Stimulated activated CD4-positive, alpha-beta T cell treated with anti-CD3 and anti-CD28 coated beads, Interleukin-1b, Interleukin-23, amount 100 ng/mL, for 48 hours (primary cell): Measurements from ENCODE around the gene SELENOK.
"Not testable (repeated sequence)": the region's sequence is repeated elsewhere in the genome, so short reads cannot be mapped to it uniquely, and the experiment has no call there.

Source experiments
- DNase-seq: peaks from one replicate; pipeline ENCODE4 v3.0.0-alpha.2; 2020

Gene SELENOK

DNA sequence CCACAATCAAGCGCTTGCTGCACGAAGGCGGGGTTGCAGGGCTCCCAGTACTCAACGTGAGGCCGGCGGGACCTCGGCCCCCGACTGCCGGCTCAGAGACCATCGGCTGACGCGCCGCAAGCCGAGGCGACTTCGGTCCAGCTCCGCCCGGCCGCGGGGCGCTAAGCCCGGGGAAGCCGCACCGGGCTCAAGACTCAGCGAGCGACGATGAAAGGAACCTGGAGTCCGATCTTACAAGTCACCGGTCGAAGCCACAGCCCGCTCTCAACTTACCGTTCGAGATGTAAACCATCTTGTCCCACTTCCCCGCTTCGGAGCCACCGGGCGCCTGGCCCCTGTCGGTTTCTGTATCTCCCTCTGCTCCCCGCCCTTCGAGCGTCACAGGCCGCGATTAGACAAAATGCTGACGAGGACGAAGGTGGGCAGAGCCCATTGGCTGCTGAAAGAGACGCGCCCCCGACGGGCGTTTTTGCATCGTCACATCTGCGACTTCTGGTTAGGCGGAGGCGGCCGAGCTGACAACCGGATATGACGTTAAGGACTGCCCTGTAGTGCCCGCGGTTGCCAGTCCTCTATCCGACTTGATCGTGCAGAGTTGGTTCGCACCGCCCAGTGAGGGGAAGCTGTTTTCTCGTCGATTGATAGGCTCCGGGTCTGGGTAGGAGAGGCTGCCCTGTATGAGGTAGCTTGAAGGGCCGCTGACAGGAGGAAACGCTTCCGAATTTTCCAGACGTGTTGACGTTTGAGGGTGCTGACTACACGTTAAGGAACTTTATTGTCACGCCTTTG, at the start of gene SELENOK:
Gene SELENOK (minus strand): TSS at position 363 of the 789 bp plus-strand sequence.
- DNase-seq, result peak; percentile 98

DNA sequence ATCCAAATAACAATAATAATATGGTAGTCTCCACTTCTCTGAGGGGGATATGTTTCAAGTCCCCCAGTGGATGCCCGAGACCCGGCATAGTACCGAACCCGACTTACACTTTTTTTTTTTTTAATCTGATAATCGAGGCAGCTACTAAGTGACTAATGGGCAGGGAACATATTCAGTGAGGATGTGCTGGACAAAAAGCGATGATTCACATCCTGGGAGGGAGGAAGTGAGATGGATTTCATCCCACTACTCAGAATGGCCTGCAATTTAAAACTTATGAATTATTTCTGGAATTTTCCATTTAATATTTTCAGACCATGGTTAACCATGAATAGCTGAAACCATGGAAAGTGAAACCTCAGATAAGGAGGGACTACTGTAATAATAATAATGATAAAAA, 49.5 kb upstream of the SELENOK start:
- DNase-seq, result no peak

DNA sequence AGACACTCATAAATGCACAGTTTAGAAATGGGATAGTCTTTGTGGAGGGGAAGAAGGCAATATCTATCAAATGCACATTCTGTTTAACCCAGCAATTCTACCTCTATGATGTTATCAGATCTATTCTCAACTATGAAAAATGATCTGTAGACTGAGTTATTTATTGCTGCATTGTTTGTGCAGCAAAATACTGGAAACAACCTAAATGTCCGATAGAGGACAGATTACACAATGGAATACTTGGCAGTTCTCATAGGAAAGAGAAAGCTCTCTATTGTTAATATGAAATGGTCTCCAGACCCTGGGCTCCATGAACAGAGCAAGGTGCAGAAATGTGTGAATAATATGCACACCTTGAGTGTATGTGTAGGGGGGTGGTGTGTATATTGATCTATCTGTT, 49.0 kb upstream of the SELENOK start:
- DNase-seq, result no peak

DNA sequence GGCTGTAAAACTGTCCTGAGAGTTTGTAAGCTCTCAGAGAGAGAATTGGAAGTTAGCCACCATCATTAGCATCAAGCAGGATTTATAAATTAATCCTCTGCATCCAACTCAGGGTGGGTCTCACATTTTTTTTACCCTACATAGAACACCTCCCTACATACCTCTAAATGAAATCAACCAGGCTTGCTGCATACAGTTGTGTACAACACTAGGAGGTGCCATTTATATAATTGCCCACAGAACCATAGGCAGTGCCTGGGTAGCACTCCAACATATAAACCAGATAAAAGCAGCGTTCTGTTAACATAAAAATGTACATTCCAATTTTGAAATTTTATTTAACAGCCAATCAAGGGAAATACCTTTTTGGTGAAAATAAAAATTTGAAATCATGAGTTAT, 48.2 kb upstream of the SELENOK start:
- DNase-seq, result no peak

- no peak for DNase-seq
Measured at GRCh38 chr3:53939086-53939582, 47.5 kb upstream of the SELENOK start.

GRCh38 chr3:53938645-53939044, 47.0 kb upstream of the SELENOK start:
- DNase-seq, result peak; percentile 5

- DNase-seq, result no peak
Measured at GRCh38 chr3:53936347-53936746, 44.7 kb upstream of the SELENOK start.

- DNase-seq, result no peak
Measured at GRCh38 chr3:53935283-53935901, 43.7 kb upstream of the SELENOK start.

GRCh38 chr3:53927208-53927872, 35.7 kb upstream of the SELENOK start:
- not testable (repeated sequence) for DNase-seq

DNA sequence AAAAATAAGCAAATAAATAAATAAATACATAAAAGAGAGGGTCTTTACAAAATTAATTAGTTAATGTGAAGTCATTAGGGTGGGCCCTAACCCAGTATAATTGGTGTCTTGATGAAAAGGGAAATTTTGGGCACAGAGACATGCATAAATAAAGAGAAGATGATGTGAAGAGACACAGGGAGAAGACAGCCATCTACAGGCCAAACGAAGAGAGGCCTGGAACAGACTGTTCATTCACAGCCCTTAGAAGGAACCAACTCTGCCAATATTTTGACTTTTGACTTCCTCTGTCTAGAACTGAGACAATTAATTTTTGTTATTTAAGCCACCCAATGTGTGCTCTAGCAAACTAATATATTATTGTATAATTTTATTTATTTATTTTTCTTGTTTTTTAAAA, 29.6 kb upstream of the SELENOK start:
- no peak for DNase-seq

- DNase-seq, result no peak
Measured at GRCh38 chr3:53919741-53920140, 28.1 kb upstream of the SELENOK start.

DNA sequence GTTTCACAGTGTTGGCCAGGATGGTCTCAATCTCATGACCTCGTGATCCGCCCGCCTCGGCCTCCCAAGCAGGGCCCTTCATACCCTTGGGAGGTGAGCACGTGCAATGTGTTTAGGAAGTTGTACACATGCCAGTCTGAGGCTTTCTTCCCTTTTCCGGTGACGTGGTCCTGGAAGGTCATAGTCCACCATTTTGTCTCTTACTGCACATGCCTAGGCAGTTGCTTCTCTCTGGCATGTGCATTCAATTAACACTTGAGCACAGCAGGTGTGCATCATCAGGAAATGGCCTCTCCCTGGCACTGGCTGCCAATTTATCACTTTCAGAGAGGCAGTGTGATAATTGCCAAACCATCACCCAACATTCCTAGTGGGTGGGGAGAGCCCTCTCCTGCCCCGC, 21.7 kb upstream of the SELENOK start:
- no peak for DNase-seq

GRCh38 chr3:53902711-53903110, 11.1 kb upstream of the SELENOK start:
- DNase-seq, result no peak

- no peak for DNase-seq
Measured at GRCh38 chr3:53902067-53902466, 10.4 kb upstream of the SELENOK start.

DNA sequence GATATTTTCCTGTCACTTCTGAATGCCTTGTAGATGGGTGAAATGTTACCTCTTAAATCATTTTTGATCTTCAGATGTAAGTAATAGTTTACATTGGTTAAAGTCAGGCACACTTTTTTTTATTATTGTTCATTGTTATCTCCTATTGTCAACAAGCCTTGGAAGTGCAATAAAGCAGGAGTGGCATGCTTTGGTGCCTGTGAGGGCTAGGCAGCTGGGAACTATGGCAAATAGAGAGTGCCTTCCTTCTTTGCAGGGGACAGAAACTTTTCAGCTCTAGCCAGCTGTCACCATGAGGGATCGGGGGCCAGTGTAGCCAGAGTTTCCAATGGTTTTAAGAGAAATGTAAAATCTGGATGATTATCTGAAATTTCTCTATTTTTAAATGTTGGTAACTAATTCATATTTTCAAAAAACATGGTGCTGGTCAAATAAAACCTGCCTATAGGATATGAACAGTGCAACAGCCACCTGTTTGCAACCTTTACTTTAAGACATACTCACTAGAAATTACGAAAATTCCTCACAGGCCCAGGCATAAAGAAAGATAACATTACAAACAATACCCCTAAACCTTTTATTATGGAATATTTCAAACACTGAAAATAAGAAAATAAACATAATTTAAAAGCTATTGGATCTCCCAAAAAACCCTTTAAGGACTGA, 9.1 kb upstream of the SELENOK start:
- DNase-seq, result no peak

GRCh38 chr3:53899750-53900149, 8.1 kb upstream of the SELENOK start:
- DNase-seq, result no peak

DNA sequence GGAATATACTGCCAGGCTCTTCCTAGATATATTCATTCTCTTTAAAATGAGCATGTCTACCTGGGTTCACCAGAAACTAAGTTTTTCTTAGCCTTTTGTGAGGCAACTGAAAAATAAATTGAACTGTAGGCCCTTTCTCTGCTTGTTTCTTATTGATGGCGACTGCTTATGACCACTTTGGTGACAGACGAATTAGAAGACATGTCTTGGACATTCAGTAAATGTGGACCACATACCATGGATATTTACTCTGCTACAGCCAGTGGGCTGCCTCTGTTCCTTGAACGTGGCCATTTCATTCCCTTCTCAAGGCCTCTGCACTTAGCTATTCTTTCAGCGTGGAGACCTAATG, 603 bp upstream of the SELENOK start:
- DNase-seq, result no peak

- DNase-seq, result peak; percentile 42
Measured at GRCh38 chr3:53890726-53891475, 758 bp downstream of the SELENOK start.

GRCh38 chr3:53888232-53888631, 3.4 kb downstream of the SELENOK start:
- DNase-seq, result no peak

GRCh38 chr3:53887446-53887845, 4.2 kb downstream of the SELENOK start:
- DNase-seq, result no peak

- DNase-seq, result no peak
Measured at GRCh38 chr3:53885239-53885638, 6.4 kb downstream of the SELENOK start.

DNA sequence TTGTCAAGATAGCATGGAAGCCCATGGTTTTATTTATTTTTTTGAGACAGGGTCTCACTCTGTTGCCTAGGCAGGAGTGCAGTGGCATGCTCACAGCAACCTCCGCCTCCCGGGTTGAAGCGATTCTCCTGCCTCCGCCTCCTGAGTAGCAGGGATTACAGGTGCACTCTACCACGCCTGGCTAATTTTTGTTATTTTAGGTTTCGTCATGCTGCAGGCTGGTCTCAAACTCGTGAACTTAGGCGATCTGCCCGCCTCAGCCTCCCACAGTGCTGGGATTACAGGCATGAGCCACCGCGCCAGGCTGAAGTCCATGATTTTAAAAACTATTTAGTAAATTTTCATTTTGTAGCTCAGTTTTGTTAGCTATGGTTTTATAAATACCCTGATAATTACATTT, 7.0 kb downstream of the SELENOK start:
- DNase-seq, result no peak

DNA sequence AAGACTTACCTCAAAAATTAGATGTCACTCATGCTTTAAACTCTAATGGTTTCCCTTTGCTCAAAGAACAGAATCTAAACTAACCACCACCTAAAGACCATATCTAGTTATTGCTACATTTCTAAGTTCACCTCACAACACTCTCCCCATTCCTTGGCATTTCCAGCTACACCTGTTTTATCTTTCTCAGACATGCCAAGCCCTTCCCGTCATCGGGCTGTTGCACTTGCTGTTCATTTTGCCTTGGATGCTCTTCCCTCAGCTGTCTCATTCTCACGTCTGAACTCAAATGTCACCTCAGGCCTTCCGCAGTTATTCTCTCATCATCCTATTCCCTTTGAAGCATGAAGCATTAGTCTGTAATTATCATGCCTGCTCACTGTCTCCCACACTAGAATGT, 8.7 kb downstream of the SELENOK start:
- no peak for DNase-seq
